ENCODE data around the gene MRPS6.

MRPS6 gene

DNA sequence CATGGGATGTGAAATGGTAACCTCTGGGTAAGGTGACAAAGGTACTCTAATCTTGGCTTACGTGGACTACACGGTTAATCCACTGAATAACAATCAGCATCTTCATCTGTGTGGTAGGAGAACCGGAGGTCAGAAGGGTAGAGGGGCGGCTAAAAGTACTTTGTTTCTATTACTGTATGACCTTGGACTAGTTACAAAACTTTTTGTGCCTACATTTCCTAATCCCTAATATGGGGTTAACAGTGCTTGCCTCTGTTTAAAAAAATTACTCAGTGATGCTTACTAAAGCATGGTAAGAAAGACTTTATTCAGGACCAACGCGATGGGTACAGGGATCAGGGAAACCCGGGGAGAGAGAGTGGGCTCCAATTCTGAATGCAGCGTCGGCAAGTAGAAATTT lies 1.7 kb upstream of the MRPS6 start:
- no peak for DNase-seq (ENCODE audit: low read depth, low spot score)

DNA sequence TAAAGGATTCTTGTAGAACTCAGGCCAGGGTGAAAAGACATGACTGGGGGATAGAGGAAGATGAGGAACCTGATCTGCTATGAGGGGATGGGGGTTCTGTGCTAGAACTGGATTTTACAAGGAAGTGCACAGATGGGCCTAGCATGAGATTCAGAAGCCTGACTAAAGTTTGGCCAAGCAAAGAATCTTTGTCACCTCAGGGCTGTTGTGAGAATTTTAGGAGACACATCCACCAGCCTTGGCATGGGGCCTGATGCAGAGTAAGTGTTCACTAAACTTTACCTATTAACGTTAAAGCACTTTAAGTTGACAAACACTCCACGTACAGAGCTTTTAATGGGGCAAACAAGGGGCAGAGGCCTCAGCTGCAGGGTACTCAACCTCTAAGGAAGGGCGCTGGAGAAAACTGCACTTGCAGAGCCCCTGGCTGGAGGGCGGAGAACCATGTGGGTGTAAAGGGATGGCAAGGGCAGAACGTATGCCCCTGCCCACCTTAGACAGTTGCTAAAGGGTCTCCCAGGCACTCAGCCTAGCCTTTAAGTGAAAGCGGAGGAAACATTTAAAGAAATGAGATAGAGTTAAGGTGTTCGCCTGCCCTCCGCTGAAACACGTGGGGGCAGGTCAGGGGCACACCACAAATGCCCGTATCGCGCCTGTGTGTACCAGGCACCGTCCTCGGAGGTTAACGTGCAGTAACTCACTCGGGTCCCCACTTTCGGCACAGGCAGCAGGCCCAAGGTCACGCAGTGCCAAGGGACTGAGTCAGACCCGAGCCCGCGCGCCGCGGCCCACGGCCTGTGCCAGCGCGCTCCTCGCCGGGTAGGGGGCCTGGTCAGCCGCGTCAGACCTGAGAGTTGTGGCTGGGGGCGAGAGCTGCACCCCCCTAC lies 990 bp upstream of the MRPS6 start:
- no peak for DNase-seq (ENCODE audit: low read depth, low spot score)

DNA sequence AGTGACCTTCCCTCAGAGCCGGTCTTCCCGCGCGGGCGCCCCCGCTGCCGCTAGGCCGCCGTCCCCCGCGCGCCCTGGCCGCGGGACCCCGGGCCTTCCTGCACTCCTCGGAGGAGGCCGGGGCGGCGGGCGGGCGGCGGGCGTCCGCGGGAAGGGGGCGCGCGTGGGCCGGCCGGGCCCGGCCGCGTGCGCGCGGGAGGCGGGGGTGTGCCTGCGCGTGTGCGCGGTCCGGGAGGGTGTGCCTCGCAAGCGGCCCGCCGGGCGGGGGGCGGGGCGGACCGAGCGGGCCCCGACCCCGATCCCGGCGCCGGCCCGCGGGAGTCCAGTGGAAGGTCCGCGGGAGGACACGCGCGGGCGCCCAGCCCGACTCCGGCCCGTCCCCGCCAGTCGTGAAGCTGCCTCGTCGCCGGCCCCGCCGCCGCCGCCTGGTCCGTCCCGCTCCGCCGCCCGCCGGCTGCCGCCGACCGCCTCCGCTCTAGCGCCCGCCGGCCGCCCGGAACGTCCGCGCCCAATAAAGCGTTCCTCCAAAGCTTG lies 438 bp downstream of the MRPS6 start:
- DNase-seq (ENCODE audit: low read depth, low spot score), result no peak

DNA sequence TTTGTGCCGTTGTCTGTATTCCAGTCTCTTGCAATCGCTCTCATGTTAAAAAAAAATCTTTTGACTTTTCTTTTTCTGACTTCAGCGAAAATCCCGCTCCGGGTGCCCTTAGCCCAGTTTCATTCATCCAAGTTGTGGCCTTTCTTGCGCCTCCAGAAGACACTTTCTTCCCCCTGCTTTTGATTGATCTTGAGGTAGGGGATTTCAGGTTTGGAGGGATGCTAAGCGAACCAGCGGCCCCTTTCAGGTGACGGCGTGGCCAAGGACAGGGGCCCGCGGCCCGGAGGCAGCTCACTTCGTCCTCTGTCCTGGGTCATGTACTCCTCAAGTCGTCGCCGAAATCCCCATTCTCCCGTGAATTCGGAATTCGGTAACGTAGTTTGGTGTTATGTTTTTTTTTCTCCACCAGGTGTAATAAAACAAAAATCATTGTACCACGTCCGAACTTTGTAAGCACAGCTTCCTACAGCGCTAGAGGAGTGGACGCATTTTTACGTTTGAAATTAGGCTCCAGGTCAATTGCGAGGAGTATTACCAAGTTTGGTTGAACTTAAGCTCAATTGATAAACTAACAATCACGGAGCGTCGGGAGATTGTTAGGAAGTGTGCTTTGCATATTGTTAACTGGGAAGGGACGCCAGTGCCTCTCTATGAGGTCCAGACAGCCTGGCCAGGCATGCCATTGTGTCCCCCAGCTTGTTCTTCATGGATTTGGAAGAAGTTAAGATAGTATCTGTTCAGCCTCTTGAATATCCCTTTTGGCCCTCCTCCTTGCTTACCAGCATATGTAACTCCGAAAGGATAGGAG lies 1.1 kb downstream of the MRPS6 start:
- DNase-seq (ENCODE audit: low read depth, low spot score), result no peak

- DNase-seq (ENCODE audit: low read depth, low spot score), result no peak
Observed at GRCh38 chr21:34075091-34075425, 1.7 kb downstream of the MRPS6 start.

DNA sequence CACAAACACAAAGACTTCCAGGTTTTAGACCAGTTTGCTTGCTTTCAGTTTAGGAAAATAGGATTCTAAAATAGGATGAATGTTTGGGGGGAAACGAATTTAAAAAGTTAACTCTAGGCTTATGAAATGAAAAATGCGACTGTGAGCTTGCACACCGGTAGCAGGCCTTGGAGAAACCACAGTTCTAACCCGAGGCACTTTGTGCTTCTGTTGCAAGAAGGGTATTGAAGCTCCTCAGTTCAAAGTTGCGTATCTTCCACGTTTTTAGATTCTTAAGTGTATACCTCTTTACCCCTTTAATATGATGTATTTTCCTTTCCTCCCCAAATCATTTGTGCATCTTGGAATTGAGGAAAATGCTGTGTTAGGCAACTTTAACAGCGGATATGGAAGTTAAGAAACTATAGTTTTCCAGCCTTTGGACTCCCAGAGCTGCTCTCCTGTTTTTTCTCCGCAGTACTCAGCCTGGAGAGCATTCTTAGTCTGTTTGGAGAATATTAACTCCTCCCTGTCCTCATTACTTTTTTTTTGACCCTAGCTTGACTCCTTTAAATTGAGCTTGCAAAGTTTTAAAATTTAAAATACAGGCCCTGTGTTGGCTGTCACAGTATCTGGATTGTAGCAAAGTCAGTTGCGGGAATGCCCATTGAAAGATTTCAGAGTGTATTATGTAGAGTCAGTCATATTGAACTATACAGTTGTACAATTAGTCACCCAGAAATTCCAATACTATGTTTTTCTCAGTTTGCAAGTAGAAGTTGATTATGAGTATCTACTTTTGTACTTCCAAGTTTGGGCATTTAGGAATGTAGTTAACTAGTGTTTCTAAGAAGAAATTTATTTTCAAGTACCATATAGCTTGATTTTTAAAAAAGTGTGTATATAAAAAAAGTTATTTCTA lies 2.6 kb downstream of the MRPS6 start:
- DNase-seq (ENCODE audit: low read depth, low spot score), result no peak

DNA sequence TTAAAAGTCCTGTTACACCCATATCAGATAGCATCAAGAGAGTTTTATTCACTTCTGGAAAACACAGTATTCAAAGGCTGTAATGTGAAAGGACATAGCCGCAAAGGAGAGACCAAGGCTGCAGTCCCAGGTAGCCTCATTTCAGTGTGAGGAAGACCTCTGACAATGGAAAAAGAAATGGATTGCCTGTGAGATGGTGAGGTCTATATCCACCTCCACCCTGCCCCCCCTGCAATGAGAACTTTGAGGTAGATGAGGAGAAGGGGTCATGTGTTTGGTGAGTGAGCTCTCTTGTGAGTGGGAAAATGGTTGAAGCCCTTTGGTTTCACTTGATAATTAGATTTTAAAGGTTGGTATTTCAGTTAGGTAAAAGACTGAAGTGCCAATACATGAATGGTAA lies 3.5 kb downstream of the MRPS6 start:
- DNase-seq (ENCODE audit: low read depth, low spot score), result no peak

- no peak for DNase-seq (ENCODE audit: low read depth, low spot score)
Observed at GRCh38 chr21:34077888-34078287, 4.5 kb downstream of the MRPS6 start.

DNA sequence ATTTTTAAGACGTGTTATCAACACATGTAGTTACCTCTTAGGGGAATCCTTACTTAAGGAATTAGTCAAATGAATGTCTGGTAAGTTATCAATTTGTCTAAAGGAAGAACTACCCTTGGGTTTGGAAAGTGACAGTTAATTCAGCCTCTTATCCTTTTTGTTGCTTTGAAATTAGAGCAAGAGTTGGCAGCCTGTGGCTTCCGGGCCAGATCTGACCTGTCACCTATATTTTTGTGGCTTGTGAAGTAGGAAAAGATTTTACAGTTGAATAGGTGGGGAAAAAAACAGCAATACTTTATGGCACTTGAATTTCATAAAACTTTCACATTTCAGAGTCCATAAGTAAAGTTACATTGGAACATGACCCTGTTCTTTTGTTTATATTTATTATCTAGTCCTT lies 5.5 kb downstream of the MRPS6 start:
- DNase-seq (ENCODE audit: low read depth, low spot score), result no peak

- DNase-seq (ENCODE audit: low read depth, low spot score), result no peak
Observed at GRCh38 chr21:34080710-34081109, 7.3 kb downstream of the MRPS6 start.

GRCh38 chr21:34082769-34083168 lies 9.4 kb downstream of the MRPS6 start:
- DNase-seq (ENCODE audit: low read depth, low spot score), result no peak

GRCh38 chr21:34083357-34083756 lies 10.0 kb downstream of the MRPS6 start:
- no peak for DNase-seq (ENCODE audit: low read depth, low spot score)

DNA sequence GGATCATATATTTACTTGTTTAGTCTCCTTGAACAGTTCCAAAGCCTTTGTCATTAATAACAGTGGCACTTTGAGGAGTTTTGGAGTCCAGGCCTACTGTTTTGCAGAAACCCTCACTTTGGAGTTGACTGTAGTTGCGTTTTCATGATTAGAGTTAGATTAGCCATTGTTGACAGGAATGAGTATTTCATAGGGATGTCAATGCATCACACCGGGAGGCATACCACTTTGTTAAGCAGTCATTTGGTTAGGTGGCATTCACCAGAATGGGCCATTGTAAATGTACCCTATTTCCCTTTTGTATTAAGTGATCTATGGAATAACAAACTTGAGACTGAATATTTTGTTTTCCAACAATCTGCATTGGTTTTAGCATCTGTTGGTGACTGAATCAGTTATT lies 11.8 kb downstream of the MRPS6 start:
- no peak for DNase-seq (ENCODE audit: low read depth, low spot score)

GRCh38 chr21:34086887-34087306 lies 13.5 kb downstream of the MRPS6 start:
- DNase-seq (ENCODE audit: low read depth, low spot score), result no peak

DNA sequence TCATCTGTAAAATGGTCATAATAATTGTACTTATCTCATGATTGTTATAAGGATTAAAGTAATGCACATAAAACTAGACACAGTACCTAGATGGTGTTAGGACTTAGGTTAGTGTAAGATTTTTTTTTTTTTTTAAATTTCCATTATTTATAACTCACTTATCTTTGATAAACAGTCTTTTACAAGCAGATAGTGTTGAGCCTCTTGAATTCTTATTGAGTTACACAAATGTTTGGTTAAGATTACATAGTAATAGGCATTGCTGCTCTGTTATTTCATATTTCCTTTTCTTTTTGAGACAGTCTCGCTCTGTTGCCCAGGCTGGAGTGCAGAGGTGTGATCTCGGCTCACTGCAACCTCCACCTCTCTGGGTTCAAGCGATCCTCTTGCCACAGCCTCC lies 15.4 kb downstream of the MRPS6 start:
- no peak for DNase-seq (ENCODE audit: low read depth, low spot score)

DNA sequence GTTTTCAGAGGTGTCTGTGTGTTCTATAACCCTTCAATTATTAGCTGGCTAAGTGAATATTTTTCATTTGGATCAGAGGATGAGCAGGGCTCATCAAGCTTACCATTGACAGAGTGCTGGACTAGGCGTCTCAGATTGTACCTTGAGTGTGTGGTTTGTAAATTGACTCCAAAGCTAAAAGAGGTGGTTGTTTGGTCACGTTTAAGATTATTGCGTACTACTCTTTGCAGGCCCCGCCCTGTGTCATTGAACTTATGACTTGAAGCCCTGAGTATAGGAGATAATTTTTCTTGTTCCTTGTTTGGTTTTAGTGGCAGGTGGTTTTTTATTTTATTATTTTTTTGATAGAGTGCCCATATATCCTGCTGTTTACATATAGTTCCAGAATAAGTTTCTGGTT lies 17.7 kb downstream of the MRPS6 start:
- DNase-seq (ENCODE audit: low read depth, low spot score), result no peak

- DNase-seq (ENCODE audit: low read depth, low spot score), result no peak
Observed at GRCh38 chr21:34091607-34092006, 18.2 kb downstream of the MRPS6 start.

GRCh38 chr21:34092262-34092921 lies 19.0 kb downstream of the MRPS6 start:
- DNase-seq (ENCODE audit: low read depth, low spot score), result no peak

GRCh38 chr21:34093083-34093482 lies 19.7 kb downstream of the MRPS6 start:
- DNase-seq (ENCODE audit: low read depth, low spot score), result no peak

- DNase-seq (ENCODE audit: low read depth, low spot score), result no peak
Observed at GRCh38 chr21:34094949-34095348, 21.6 kb downstream of the MRPS6 start.

GRCh38 chr21:34097442-34097841 lies 24.1 kb downstream of the MRPS6 start:
- no peak for DNase-seq (ENCODE audit: low read depth, low spot score)

All from iPS DF 19.7 (cell line).